Upper lobe of right lung (tissue), 1 donor: ENCODE results near the gene RPS24. TPM values are rescaled to one million over a fixed set of nuclear protein-coding genes. Genes with fewer than 3 reads are reported as not detected.
"Not testable (repeated sequence)": the region's sequence is repeated elsewhere in the genome, so short reads cannot be mapped to it uniquely, and the experiment has no call there.

ENCODE experiments used
- ATAC-seq: fragments of 200-7000 bp; cut with Tn5 transposase; one replicate; pipeline ENCODE4 v1.9.1; 2020; ENCODE audit warnings: mild to moderate bottlenecking, moderate library complexity
- DNase-seq: peaks from one replicate; pipeline ENCODE4 v3.0.0-alpha.2; 2020
- H3K27ac ChIP-seq: fragments of 200-600 bp; one replicate; pipeline ENCODE4 v1.8.0; 2022
- H3K27me3 ChIP-seq: fragments of 200-600 bp; one replicate; pipeline ENCODE4 v1.8.0; 2022; ENCODE audit warnings: mild to moderate bottlenecking
- H3K36me3 ChIP-seq: fragments of 200-600 bp; one replicate; pipeline ENCODE4 v1.8.0; 2022
- H3K4me1 ChIP-seq: fragments of 200-600 bp; one replicate; pipeline ENCODE4 v1.8.0; 2022
- H3K4me3 ChIP-seq: fragments of 200-600 bp; one replicate; pipeline ENCODE4 v1.8.0; 2022; ENCODE audit warnings: mild to moderate bottlenecking
- H3K9me3 ChIP-seq: fragments of 200-600 bp; one replicate; pipeline ENCODE4 v1.8.0; 2022
- CTCF ChIP-seq: fragments of 200-600 bp; IDR thresholded peaks from one replicate; pipeline ENCODE4 v1.8.0; 2022; ENCODE audit warnings: antibody characterized with exemption
- intact Hi-C: fragments of 100-400 bp; cut with DNase I; formaldehyde crosslinking; loops from one replicate; pipeline ENCODE4 v1.11.0; 2022
- total RNA-seq: library from RNA; stranded (reverse); fragmentation: NEBNext Ultra II Directional; extraction: Animal tissue kit (Norgen Biotek cat#: 25700); gene quantifications from one replicate; pipeline ENCODE4 v1.2.1, GENCODE V29; 2021
- donor health status: DM: no; HTN: yes; CAD: no; lungs with severe emphysema.

Gene RPS24
- total RNA-seq, 1 donor from 2014 or later: 1,039 TPM

GRCh38 chr10:78059906-78060702, 26.4 kb downstream of the RPS24 start:
- H3K4me3 ChIP-seq: no peak overlapping the region
- no peaks in the 10 kb centered on the region for H3K4me1 ChIP-seq
- ATAC-seq (no peak), DNase-seq (no peak)
- intact Hi-C loops: no loop called here
- H3K27ac ChIP-seq: no peak overlapping the region
- H3K9me3 ChIP-seq: no peaks in the 10 kb centered on the region
- no peak for TF ChIP-seq CTCF
- no peaks in the 10 kb centered on the region for H3K27me3 ChIP-seq
- H3K36me3 ChIP-seq: no peaks in the 10 kb centered on the region

- no peak for TF ChIP-seq CTCF
- Histone ChIP-seq H3K27me3 (no peaks in the 10 kb centered on the region), H3K36me3 (no peaks in the 10 kb centered on the region), H3K4me1 (no peaks in the 10 kb centered on the region), H3K9me3 (no peaks in the 10 kb centered on the region), H3K27ac (no peak overlapping the region), H3K4me3 (no peak overlapping the region)
- no peak for ATAC-seq
- intact Hi-C loops: no loop called here
- no peak for DNase-seq
These were observed 28.6 kb downstream of the RPS24 start for GRCh38 chr10:78062296-78062695.

GRCh38 chr10:78063236-78063635, 29.6 kb downstream of the RPS24 start:
- Histone ChIP-seq H3K4me1 (no peaks in the 10 kb centered on the region), H3K27me3 (no peaks in the 10 kb centered on the region), H3K4me3 (no peak overlapping the region), H3K27ac (no peak overlapping the region), H3K9me3 (no peaks in the 10 kb centered on the region), H3K36me3 (no peaks in the 10 kb centered on the region)
- intact Hi-C loops: no loop called here
- DNase-seq: no peak
- ATAC-seq: no peak
- no peak for TF ChIP-seq CTCF

- H3K4me1 ChIP-seq, H3K9me3 ChIP-seq, H3K27me3 ChIP-seq, H3K4me3 ChIP-seq, intact Hi-C loops, H3K27ac ChIP-seq, ATAC-seq, H3K36me3 ChIP-seq, DNase-seq: not testable (repeated sequence)
These were observed 31.3 kb downstream of the RPS24 start for GRCh38 chr10:78064919-78065318.

- H3K36me3 ChIP-seq: no peaks in the 10 kb centered on the region
- TF ChIP-seq CTCF: no peak
- H3K9me3 ChIP-seq: no peaks in the 10 kb centered on the region
- DNase-seq (no peak), ATAC-seq (no peak)
- H3K4me1 ChIP-seq: no peaks in the 10 kb centered on the region
- intact Hi-C loops: no loop called here
- no peaks in the 10 kb centered on the region for H3K27me3 ChIP-seq
- no peak overlapping the region for H3K27ac ChIP-seq
- no peak overlapping the region for H3K4me3 ChIP-seq
These were observed 31.9 kb downstream of the RPS24 start for GRCh38 chr10:78065611-78066010.

GRCh38 chr10:78066012-78066411, 32.3 kb downstream of the RPS24 start:
- TF ChIP-seq CTCF: no peak
- Histone ChIP-seq H3K27ac (no peak overlapping the region), H3K36me3 (no peaks in the 10 kb centered on the region), H3K4me1 (no peaks in the 10 kb centered on the region), H3K9me3 (no peaks in the 10 kb centered on the region), H3K27me3 (no peaks in the 10 kb centered on the region), H3K4me3 (no peak overlapping the region)
- ATAC-seq (no peak), DNase-seq (no peak)
- intact Hi-C loops: no loop called here
